Psoas muscle (tissue), 8 donors: Measurements from ENCODE around the gene SCD5. TPM values are rescaled to one million over a fixed set of nuclear protein-coding genes. Genes with fewer than 3 reads are reported as not detected.
A peak's percentile ranks its signal among the peaks of the same experiment; 100 is the strongest.

Experiments used
- ATAC-seq, 4 donors: fragments of 200-7000 bp; cut with Tn5 transposase; one replicate each; pipeline ENCODE4 v1.9.1; 2020; ENCODE audit warnings: moderate library complexity in 3 of 4, mild to moderate bottlenecking in 2 of 4
- DNase-seq, 2 donors: peaks; one replicate each; pipeline ENCODE4 v3.0.0-alpha.2; 2020
- H3K27ac ChIP-seq: fragments of 200-600 bp; one replicate; pipeline ENCODE4 v1.8.0; 2022
- H3K27me3 ChIP-seq, 3 donors: fragments of 200-600 bp in 1 of 3; one replicate each; pipeline versions ENCODE4 v1.6.1 to v1.8.0; 2013 to 2022; ENCODE audit warnings: low read length in 2 of 3, mild to moderate bottlenecking in 2 of 3, moderate library complexity in 1 of 3; ENCODE audit not compliant: insufficient read depth in 3 of 3
- H3K36me3 ChIP-seq, 2 donors: fragments of 200-600 bp in 1 of 2; one replicate each; pipeline versions ENCODE4 v1.6.1 to v1.8.0; 2013 to 2022; ENCODE audit warnings: low read depth in 1 of 2, mild to moderate bottlenecking in 1 of 2, moderate library complexity in 1 of 2; ENCODE audit not compliant: insufficient read depth in 1 of 2
- H3K4me1 ChIP-seq: fragments of 200-600 bp; one replicate; pipeline ENCODE4 v1.8.0; 2022
- H3K4me3 ChIP-seq: fragments of 200-600 bp; one replicate; pipeline ENCODE4 v1.8.0; 2022; ENCODE audit warnings: mild to moderate bottlenecking
- H3K9me3 ChIP-seq: fragments of 200-600 bp; one replicate; pipeline ENCODE4 v1.8.0; 2022
- CTCF ChIP-seq: fragments of 200-600 bp; IDR thresholded peaks from one replicate; pipeline ENCODE4 v1.8.0; 2022; ENCODE audit warnings: antibody characterized with exemption
- WGBS, 3 donors: extraction: QIAGEN DNeasy Blood & Tissue Kit; methylation state at CpG; one replicate each; pipeline versions ENCODE4 v1.1.6 to v1.1.7; 2013; 5-methylcytosine and 5-hydroxymethylcytosine counted together
- intact Hi-C, 2 donors: fragments of 100-400 bp; cut with DNase I; formaldehyde crosslinking; loops; one replicate each; pipeline versions ENCODE4 v1.11.0 to v1.14.2; 2022
- polyA plus RNA-seq, 3 donors: library from polyadenylated mRNA; stranded (reverse); fragments of 200-250 nt; gene quantifications; one replicate each; pipeline ENCODE4 v1.2.3, GENCODE V29; 2013
- total RNA-seq, 4 donors: library from RNA; stranded (reverse); fragmentation: NEBNext Ultra II Directional in 2 of 4; extraction: Animal tissue kit (Norgen Biotek cat#: 25700) in 2 of 4; gene quantifications; one replicate each; pipeline versions ENCODE4 v1.2.1 to v1.2.4, GENCODE V29; 2021 to 2023
- donor health status: healthy with polysubstance abuse.
- donor health status: DM: no; HTN: no; CAD: no; lungs with moderate emphysema.
- donor health status: Bipolar disorder and iron deficiency.
- donor health status: healthy.
- donor health status: DM: yes; HTN: yes; CAD: no.
- donor health status: DM: no; HTN: no; CAD: no.
- donor health status: DM: no; HTN: no; CAD: no.
- donor health status: DM: yes; HTN: yes; CAD: no.

SCD5 gene
- total and polyA plus RNA-seq, 7 donors: 0.61 to 1.6 (median 0.74) TPM

- H3K36me3 ChIP-seq: no peaks in the 10 kb centered on the region
- DNase-seq (no peak), ATAC-seq (no peak)
- H3K9me3 ChIP-seq: no peaks in the 10 kb centered on the region
- no peak overlapping the region for H3K4me3 ChIP-seq
- TF ChIP-seq CTCF: no peak
- H3K27me3 ChIP-seq: no peaks in the 10 kb centered on the region
- no peak overlapping the region for H3K27ac ChIP-seq
- 64 to 73% (median 65%) methylated on average over 2 of the region's 2 CpGs for WGBS, 3 donors
- no peaks in the 10 kb centered on the region for H3K4me1 ChIP-seq
- intact Hi-C loops: no loop called here
Observed at GRCh38 chr4:82629238-82630000, 169.2 kb downstream of the SCD5 start.

- TF ChIP-seq CTCF: no peak
- H3K4me3 ChIP-seq: no peak overlapping the region
- no peaks in the 10 kb centered on the region for H3K4me1 ChIP-seq
- 55 to 61% (median 56%) methylated on average over 9 of the region's 9 CpGs for WGBS, 3 donors
- peak overlapping the region; percentile 41 for H3K27ac ChIP-seq
- intact Hi-C loops: no loop called here
- H3K36me3 ChIP-seq: no peaks in the 10 kb centered on the region
- no peak for DNase-seq
- peak in 1 of 4 donors; percentile 44 for ATAC-seq
- H3K9me3 ChIP-seq: no peaks in the 10 kb centered on the region
- no peaks in the 10 kb centered on the region for H3K27me3 ChIP-seq
Observed at GRCh38 chr4:82626251-82626868, 172.2 kb downstream of the SCD5 start.

GRCh38 chr4:82624819-82625218 lies 173.8 kb downstream of the SCD5 start:
- 60 to 77% (median 66%) methylated on average over 4 of the region's 4 CpGs for WGBS, 3 donors
- no peaks in the 10 kb centered on the region for H3K27me3 ChIP-seq
- H3K36me3 ChIP-seq: no peaks in the 10 kb centered on the region
- H3K9me3 ChIP-seq: no peaks in the 10 kb centered on the region
- DNase-seq (no peak), ATAC-seq (no peak)
- no peak overlapping the region for H3K4me3 ChIP-seq
- TF ChIP-seq CTCF: no peak
- intact Hi-C loops: no loop called here
- no peak overlapping the region for H3K27ac ChIP-seq
- H3K4me1 ChIP-seq: no peaks in the 10 kb centered on the region

GRCh38 chr4:82623121-82623683 lies 175.4 kb downstream of the SCD5 start:
- H3K36me3 ChIP-seq: no peaks in the 10 kb centered on the region
- intact Hi-C loops: no loop called here
- H3K27me3 ChIP-seq: no peaks in the 10 kb centered on the region
- 33 to 42% (median 33%) methylated on average over 4 of the region's 4 CpGs for WGBS, 3 donors
- H3K4me1 ChIP-seq: no peaks in the 10 kb centered on the region
- TF ChIP-seq CTCF: no peak
- no peaks in the 10 kb centered on the region for H3K9me3 ChIP-seq
- no peak overlapping the region for H3K27ac ChIP-seq
- ATAC-seq: no peak
- no peak overlapping the region for H3K4me3 ChIP-seq
- no peak for DNase-seq
